Left cardiac atrium (tissue), 4 donors: Measurements from ENCODE around the gene ILF3. TPM values are rescaled to one million over a fixed set of nuclear protein-coding genes. Genes with fewer than 3 reads are reported as not detected.
A peak's percentile ranks its signal among the peaks of the same experiment; 100 is the strongest.

Experiments used
- ATAC-seq, 2 donors: fragments of 200-7000 bp; cut with Tn5 transposase; one replicate each; pipeline ENCODE4 v1.9.1; 2020; ENCODE audit warnings: mild to moderate bottlenecking in 2 of 2, moderate library complexity in 2 of 2
- DNase-seq: peaks from one replicate; pipeline ENCODE4 v3.0.0-alpha.2; 2020
- intact Hi-C, 2 donors: fragments of 100-400 bp; cut with DNase I; formaldehyde crosslinking; loops; one replicate each; pipeline versions ENCODE4 v1.14.1 to v1.15.1; 2022 to 2023
- microRNA-seq, 2 donors: library from miRNA; unstranded; fragments of <30 nt; microRNA quantifications; one replicate each; pipeline ENCODE4 v1.2.0, GENCODE V29; 2020
- total RNA-seq, 2 donors: library from RNA; stranded (reverse); fragmentation: NEBNext Ultra II Directional; extraction: Animal tissue kit (Norgen Biotek cat#: 25700); gene quantifications; one replicate each; pipeline ENCODE4 v1.2.1, GENCODE V29; 2021
- donor health status: DM: no; HTN: yes; CAD: no.
- donor health status: DM: no; HTN: yes; CAD: no; lungs with severe emphysema.
- donor health status: DM: yes; HTN: yes; CAD: no.
- donor health status: Dilated cardiomyopathy.

Gene ILF3
- total RNA-seq, 2 donors from 2014 or later, result 108 to 144 TPM

DNA sequence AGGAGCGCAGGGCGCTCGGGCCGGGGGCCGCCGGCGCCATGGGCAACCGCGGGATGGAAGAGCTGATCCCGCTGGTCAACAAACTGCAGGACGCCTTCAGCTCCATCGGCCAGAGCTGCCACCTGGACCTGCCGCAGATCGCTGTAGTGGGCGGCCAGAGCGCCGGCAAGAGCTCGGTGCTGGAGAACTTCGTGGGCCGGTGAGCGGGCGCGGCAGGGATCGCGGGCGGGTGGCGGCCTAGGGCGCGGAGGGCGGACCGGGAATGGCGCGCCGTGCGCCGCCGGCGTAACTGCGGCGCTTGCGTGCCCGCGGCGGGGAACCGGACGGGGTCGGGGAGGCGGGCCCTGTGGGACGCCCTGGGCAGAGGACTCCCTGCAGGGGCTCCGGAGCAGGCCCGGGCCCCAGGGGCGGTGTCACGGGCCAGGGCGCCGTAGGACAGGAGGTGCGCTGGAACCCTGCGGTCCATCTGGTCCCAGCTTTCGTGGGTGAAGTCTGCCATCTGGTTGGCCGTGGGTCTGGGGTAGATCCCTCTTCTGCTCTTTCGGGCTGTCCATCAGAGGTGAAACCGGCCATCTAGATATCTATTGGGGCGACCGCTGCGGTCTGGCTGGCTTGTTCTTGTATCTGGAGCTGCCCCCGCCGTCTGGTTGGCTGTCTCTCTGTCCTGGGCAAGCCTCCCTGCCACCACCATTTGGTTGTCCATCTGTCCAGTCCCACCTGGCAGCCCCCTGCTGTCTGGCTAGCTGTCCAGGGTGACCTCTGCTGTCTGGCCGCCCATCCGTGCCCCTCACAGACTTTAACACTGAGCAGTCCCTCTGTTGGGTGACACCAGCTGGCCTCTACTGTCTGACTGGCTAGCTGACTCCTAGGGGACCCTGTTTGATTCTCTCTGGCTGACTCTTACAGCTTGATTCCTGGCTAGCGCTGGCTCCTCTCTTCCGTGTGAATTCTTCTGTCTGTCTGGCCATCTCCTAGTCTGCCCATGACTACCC is 64.4 kb downstream of the ILF3 start:
- DNase-seq, result peak; percentile 59
- intact Hi-C loops, result loop anchor here (5.0 kb wide), 3 partner anchors 49 to 154 kb away; partner anchors contain the start of gene CARM1 (in 1 of the 2)
- peak; percentile 49 to 54 for ATAC-seq

DNA sequence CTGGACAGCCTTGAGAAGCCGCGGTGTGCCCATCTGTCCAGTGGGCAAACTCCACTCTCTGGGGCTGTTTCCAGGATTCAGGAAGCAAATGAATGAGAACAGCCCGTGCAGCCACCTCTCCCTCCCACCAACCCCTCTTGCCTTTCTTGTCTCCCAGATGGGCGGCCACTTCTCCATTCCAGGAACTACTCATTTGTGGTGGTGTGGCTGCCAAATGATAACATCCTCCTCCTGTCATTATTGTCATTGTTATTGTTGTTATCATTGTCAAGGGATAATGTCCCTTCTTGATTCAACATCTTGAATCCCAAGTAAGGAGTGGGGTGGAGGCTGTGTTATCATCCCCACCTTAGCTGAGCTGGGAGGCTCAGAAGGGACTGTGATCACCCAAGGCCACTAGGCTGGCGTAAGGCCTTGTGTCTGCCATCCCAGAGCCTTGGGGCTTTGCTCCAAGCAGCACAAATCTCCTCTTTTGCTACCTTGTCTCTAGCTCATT is 65.4 kb downstream of the ILF3 start:
- peak; percentile 64 for DNase-seq
- no peak for ATAC-seq
- intact Hi-C loops, result loop anchor here (5.0 kb wide), 3 partner anchors 48 to 153 kb away; partner anchors contain the start of gene CARM1 (in 1 of the 2)

DNA sequence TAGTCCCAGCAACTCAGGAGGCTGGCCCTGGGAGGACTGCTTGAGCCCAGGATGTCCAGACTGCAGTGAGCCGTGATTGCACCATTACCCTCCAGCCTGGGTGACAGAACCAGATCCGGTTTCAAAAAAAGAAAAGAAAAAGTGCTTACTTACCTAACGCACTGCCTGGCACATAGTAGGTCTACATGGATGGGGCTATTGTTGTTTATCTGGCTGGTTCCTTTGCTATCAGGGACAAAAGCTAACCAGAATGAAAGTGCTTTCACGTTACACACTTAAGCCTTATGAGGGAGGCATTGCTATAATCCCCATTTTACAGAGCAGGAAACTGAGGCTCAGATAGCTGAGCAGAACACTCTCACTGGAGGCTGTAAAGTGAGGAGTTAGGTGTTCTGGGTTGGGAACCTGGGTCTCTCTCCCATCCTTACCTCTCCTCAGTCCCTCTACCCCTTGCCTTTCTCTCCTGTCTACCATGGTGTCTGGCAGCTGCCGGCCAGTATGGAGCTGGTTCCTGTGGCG is 66.5 kb downstream of the ILF3 start:
- intact Hi-C loops, result no loop called here
- DNase-seq, result no peak
- ATAC-seq, result no peak

DNA sequence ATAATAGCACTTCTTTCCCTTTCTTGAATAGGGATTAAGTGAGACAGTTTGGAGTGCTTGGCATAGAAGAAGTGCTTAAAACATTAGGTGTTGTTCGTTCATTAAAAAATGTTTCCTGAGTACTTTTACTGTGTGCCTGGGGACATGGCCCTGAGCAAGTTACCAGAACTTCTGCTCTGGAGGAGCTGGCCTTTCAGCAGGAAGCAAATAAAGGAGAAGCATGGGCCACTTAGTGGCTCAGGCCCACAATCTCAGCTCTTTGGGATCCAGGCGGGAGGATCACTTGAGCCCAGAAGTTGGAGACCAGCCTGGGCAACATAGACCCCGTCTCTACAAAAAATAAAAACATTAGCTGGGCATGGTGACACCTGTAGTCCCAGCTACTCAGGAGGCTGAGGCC is 69.4 kb downstream of the ILF3 start:
- DNase-seq (no peak), ATAC-seq (no peak)
- intact Hi-C loops, result no loop called here

DNA sequence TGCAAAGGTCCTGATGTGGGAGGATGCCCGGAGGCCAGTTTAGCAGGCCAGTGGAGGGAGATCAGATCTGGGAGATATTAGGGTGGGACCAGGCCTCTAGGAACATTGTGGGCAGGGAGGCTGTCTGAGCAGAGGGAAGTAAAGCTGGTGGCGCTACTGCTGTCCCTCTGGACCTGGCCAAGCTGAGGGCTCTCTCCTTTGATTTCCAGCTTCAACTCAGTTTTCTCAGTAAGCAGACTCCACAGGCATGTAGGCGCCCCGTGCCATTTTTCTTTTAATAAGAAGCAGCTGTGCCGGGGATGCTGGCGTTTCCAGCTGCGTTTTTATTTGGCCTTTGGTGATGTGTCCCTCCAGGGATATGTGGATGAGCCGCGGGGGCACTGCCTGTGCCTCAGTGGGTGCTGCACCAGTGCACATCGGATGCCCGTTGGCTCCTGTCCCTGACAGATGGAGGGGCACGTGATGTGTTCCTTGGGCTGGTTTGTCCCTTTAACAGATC is 70.5 kb downstream of the ILF3 start:
- intact Hi-C loops, result no loop called here

DNA sequence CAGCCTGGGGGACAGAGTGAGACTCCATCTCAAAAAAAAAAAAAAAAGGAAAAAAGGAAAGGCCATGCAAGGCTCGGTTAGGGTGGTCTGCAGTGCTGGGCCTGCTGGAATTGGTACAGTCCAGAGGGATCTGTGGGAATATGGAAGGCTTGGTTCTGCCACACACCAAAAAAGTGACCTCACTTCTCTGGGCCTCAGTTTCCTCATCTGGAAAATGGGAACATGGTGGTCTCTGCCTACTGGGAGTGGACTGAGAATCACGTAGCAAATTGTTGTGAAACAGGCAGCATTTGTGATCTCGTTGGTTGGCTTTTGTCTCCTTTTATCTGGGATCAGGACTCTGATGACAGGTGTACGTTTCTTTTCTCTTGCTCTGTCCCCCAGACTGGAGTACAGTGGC is 71.3 kb downstream of the ILF3 start:
- intact Hi-C loops, result no loop called here
- DNase-seq, result no peak
- ATAC-seq, result no peak

More for the DNA sequence above, 70.5 kb downstream of the ILF3 start:
- no peak for ATAC-seq
- no peak for DNase-seq

DNA sequence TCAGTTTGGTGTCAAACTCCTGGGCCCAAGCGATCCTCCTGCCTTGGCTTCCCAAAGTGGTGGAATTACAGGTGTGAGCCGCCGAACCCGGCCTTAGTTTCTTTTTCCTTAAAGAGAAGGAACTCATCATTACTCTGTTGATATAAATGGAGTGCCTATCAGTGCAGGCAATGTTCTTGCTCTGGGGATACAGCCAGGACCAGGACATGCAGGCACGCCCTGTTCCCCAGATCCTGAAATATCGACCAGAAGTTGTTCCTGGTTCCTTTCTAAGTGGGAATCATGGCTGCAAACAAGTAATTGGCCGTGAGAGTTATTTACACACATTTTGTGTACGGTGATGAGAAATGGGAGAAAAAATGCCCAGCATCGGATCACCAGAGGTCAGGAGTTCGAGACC is 72.1 kb downstream of the ILF3 start:
- ATAC-seq, result peak; percentile 35 to 45
- intact Hi-C loops, result no loop called here

DNA sequence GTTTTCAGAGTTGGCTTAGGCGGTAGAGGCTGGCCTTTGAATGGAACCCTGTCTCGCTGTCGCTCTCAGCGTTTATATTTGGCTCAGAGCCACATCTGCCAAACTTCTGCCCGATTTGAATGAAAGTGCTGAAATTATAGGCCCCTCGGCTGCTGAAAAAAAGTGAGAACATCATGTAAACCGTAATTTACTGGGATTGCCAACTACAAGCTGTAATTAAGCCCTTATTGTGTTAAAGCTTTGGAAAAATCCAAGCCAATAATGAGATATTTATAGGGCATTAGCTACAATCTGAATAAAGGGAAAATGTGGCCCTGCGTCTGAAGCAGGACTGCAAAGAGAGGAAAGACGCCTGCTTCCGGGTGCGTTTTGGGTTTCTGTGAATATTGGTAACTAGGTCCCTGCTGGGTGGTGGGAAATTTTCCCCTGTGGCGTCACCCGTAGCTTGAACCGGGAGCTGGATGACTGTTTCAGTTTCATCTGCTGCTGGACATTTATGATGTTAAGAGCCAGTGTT is 73.6 kb downstream of the ILF3 start:
- no peak for DNase-seq
- intact Hi-C loops, result no loop called here
- ATAC-seq, result no peak

More for the DNA sequence above, 72.1 kb downstream of the ILF3 start:
- no peak for DNase-seq

DNA sequence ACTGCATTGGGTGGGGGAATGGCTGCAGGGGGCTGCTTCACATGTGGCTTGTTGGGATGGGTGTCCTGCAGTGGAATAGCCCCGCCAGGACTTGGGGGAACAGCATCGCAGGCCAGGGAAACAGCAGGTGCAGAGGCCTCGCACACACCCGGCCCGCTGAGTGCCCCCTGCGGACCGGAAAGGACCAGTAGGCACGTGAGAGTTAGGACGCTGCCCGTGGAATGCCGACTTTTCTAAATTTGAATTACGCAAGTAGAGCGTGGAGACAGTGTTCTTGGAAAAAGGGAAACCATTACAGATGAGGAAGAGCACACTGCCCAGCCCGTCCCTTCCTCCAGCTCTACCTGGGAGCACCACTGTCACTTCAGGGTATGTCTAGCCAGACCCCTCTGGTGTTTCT is 75.3 kb downstream of the ILF3 start:
- peak; percentile 19 to 29 for ATAC-seq
- no peak for DNase-seq
- intact Hi-C loops, result no loop called here

DNA sequence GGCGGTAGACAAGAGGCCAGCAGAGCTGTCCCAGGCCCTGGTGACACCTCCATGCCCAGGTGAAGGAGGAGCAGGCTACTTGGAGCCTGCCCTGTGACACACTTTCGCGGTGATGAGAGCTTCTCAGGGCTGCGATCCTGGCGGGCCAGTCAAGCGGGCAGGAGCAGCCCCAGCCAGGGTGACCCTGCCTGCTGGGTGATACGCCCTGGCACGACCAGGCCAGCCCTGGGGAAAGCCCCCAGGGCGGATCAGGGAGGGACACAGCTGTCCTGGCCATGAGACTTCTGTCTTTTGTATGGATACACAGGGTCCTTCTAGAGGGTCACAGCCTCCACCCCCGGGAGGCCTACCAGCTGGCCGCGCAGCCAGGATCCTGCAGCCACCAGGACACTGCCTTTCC is 76.8 kb downstream of the ILF3 start:
- DNase-seq (no peak), ATAC-seq (peak; percentile 22 to 54)
- intact Hi-C loops, result no loop called here

DNA sequence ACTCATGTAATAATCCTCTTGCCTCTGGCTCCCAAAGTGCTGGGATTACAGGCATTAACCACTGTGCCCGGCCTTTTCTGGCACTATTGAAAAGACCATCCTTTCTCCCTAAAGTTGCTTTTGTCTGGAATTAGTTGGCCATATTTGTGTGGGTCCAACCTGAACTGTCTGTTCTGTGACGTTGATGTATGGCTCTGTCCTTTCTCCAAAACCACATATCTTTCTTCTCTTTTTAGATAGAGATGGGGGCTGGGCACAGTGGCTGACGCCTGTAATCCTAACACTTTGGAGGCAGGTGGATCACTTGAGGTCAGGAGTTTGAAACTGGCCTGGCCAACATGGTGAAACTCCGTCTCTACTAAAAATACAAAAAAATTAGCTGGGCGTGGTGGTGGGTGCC is 81.6 kb downstream of the ILF3 start:
- intact Hi-C loops, result no loop called here
- DNase-seq, result no peak
- ATAC-seq, result no peak

DNA sequence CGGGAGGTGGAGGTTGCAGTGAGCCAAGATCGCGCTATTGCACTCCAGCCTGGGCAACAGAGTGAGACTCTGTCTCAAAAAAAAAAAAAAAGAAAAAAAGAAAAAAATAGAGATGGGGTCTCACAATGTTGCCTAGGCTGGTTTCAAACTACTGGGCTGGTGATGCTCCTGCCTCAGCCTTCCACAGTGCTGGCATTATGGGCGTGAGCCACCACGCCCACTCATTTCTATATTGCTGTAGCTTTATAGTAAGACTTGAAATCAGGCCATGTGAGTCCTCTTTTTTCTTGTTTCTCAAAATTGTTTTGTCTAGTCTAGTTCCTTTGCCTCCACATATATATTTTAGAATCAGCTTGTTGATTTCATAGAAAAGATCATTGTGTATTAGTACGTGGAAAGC is 82.0 kb downstream of the ILF3 start:
- DNase-seq (no peak), ATAC-seq (no peak)
- intact Hi-C loops, result no loop called here

DNA sequence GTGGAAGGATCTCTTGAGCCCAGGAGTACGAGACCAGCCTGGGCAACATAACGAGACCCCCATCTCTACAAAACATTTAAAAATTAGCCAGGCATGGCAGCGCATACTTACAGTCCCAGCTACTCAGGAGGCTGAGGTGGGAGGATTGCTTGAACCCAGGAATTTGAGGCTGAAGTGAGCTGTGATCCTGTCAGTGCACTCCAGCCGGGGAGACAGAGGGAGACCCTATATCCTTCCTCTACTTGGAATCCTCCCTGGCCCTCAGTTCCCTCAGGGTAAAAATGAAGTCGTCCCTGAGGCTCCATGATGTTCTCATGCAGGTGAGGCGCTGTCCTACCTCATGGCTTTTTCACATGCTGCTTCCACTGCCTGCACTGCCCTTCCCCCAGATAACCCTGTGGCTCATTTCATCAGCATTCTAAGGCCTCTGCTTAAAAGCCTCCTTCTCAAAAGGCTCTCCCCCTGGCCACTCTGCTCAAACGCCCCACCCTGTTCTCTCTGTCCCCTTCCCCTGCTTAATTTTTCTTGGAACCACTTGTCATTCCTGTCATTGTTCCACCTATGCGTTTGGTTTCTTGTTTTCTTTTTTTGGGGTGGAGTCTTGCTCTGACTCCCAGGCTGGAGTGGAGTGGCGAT is 82.9 kb downstream of the ILF3 start:
- intact Hi-C loops, result no loop called here
- ATAC-seq, result peak in 1 of 2 donors; percentile 33
- no peak for DNase-seq

DNA sequence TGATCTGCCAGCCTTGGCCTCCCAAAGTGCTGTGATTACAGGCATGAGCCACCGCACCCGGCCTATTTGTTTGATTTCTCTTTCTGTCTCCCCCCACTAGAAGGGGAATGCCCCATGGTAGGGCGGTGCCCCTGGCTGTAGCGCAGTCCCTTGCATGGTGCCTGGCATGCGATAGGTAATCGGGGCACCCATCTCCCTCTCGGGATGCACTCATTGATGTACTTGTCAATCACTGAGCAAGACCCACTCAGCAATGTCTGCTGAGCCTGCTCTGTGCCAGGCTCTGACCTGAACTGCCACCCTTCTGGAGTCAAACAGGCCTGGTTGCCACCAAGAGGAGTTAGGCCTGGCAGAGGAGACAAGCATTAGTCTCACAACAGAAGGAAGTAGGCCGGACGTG is 83.6 kb downstream of the ILF3 start:
- DNase-seq (no peak), ATAC-seq (peak in 1 of 2 donors; percentile 34)
- intact Hi-C loops, result no loop called here

DNA sequence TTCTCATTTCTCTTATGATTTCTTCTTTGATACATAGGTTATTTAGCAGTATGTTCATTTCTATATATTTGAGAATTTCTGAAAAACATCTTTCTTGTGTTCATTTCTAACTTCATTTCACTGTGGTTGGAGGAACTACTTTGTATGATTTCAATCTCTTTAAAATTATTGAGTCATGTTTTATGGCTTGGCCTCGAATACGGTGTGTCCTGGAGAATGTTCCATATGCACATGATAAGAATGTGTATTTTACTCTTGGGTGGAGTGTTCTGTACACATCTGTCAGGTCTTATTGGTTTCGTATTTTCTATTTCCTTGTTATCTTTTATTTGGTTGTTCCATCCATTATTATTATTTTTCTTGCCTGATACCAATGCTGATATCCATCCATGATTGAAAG is 86.7 kb downstream of the ILF3 start:
- DNase-seq (no peak), ATAC-seq (no peak)
- intact Hi-C loops, result no loop called here

Small RNA genes within 50 kb of the gene (microRNA-seq; reads per million reads assigned to microRNA genes)
- 0 reads per million in 2 donors for gene MIR638

Other genes with a start within 250 kb of the ILF3 start
- gene PDE4A, start 233.8 kb upstream of the ILF3 start, total RNA-seq, result 10 to 100 TPM; 13.5 to 13.7 TPM
- 10 to 100 TPM; 53.5 to 55.1 TPM for gene KEAP1, start 151.0 kb upstream of the ILF3 start, total RNA-seq
- gene S1PR5, start 136.9 kb upstream of the ILF3 start, total RNA-seq, result under 1 TPM; 0.21 to 0.29 TPM
- 10 to 100 TPM; 41.6 to 50.2 TPM for gene ATG4D, start 110.4 kb upstream of the ILF3 start, total RNA-seq
- 10 to 100 TPM; 11.0 to 15.0 TPM for gene KRI1, start 88.3 kb upstream of the ILF3 start, total RNA-seq
- gene CDKN2D, start 85.4 kb upstream of the ILF3 start, total RNA-seq, result 1 to 10 TPM; 6.6 TPM
- under 1 TPM in 1 of 2 donors, not detected in 1; 0.55 TPM for gene AP1M2, start 67.0 kb upstream of the ILF3 start, total RNA-seq
- 10 to 100 TPM; 83.9 to 97.3 TPM for gene SLC44A2, start 28.8 kb upstream of the ILF3 start, total RNA-seq
- gene QTRT1, start 47.1 kb downstream of the ILF3 start, total RNA-seq, result 10 to 100 TPM; 24.7 to 28.2 TPM
- 100 to 1,000 TPM; 125 to 186 TPM for gene DNM2, start 63.7 kb downstream of the ILF3 start, total RNA-seq
- gene TMED1, start 181.9 kb downstream of the ILF3 start, total RNA-seq, result 10 to 100 TPM; 27.2 to 28.5 TPM
- gene C19orf38, start 194.1 kb downstream of the ILF3 start, total RNA-seq, result 1 to 10 TPM; 1.1 to 1.2 TPM
- gene CARM1, start 217.2 kb downstream of the ILF3 start, total RNA-seq, result 10 to 100 TPM; 31.9 to 32.4 TPM